AG04449 (cell line): ENCODE results near the gene RHBDF2.
"Not testable (repeated sequence)": the region's sequence is repeated elsewhere in the genome, so short reads cannot be mapped to it uniquely, and the experiment has no call there.

ENCODE experiments used
- CTCF ChIA-PET: fragments of 350-600 bp; formaldehyde crosslinking; extraction: SDS; loops from one replicate; lab custom pipeline; 2021; ENCODE audit warnings: antibody characterized with exemption; lab: Yijun Ruan, JAX
- POLR2A ChIA-PET: fragments of 400-600, 350-600 bp; formaldehyde crosslinking; extraction: SDS; loops from one replicate; lab custom pipeline; 2020; ENCODE audit warnings: antibody characterized with exemption, inconsistent platforms; lab: Yijun Ruan, JAX
- DNase-seq: peaks from one replicate; pipeline ENCODE4 v3.0.0-alpha.2; 2010; ENCODE audit warnings: low read depth, low spot score
- H3K4me3 ChIP-seq: 2 replicates; pipeline ENCODE4 v1.5.1; 2011; ENCODE audit warnings: low read depth, mild to moderate bottlenecking, control low read depth, low read length
- CTCF ChIP-seq: IDR thresholded peaks from one replicate; pipeline ENCODE4 v1.5.1; 2011; ENCODE audit warnings: mild to moderate bottlenecking, moderate library complexity, low read length, control low read depth, inconsistent platforms; ENCODE audit not compliant: insufficient read depth; ENCODE audit errors: missing control alignments

Gene RHBDF2

DNA sequence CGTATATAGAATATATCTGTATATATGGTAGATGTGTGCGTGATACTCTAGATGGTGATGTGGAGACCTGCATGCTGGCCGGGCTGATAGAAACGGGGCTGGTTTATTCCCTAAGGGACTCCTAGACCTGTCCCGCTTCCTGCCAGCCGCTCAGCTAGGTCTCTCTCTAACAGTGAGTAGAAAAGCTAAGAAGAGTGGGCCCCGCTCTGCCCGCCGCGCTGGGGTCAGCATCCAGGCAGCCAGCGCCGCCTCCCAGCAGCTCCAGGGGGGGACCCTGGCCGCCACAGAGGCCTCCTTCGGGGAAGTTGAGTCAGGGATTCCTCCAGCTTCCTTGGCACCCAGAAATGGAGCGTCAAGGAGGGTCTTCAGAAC lies 26.9 kb upstream of the RHBDF2 start:
- POLR2A ChIA-PET = interaction anchor here (0.5 to 1.1 kb wide), 2 partner anchors 18 to 66 kb away, joined by 3 read pairs; no protein-coding TSS in a partner anchor

DNA sequence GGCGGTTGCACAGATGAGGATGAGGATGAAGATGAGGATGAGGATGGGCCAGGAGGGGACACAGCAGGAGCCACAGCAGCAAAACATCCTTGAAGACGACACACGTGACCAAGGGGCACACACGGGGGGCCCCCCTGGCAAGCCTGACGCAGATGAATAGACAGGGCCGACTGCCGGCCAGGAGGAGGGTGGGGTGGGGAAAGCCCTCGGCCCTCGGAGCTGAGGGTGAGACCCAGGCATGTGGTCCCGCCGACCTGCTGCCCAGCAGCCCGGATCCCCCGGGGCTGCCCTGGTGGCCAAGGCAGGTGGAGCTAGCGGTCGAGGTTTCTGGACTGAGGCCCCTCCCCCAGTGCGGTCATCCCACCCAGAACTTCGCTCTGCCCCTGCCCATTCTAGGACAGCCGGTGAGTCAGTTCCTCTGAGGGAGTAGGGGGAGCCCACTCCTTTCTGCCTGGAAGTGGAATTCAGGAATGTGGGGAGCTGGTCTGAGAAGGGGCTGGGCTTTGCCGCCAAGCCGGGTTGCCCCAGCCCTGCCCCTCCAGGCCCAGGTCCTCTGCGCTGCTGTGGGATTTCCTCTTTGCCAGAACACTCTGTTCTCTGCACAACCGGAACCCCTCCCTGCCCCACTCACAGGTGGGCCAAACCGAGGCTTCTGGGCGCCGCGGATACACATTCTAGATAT lies 26.3 kb upstream of the RHBDF2 start:
- TF ChIP-seq CTCF = no peak
- POLR2A ChIA-PET = interaction anchor here (0.5 to 1.1 kb wide), 2 partner anchors 19 to 65 kb away, joined by 3 read pairs; no protein-coding TSS in a partner anchor
- no peak for DNase-seq
- no peak overlapping the region for H3K4me3 ChIP-seq
- CTCF ChIA-PET = interaction anchor here (1.0 to 4.7 kb wide), 13 partner anchors 8 to 187 kb away, joined by 3 to 46 read pairs (median 8); partner anchors contain the start of gene PRCD

More for the DNA sequence above, 26.9 kb upstream of the RHBDF2 start:
- no peak for DNase-seq
- CTCF ChIA-PET = interaction anchor here (1.0 to 4.7 kb wide), 15 partner anchors 8 to 186 kb away, joined by 3 to 46 read pairs (median 8); partner anchors contain the start of gene PRCD
- no peak overlapping the region for H3K4me3 ChIP-seq
- no peak for TF ChIP-seq CTCF

- POLR2A ChIA-PET = interaction anchor here (1.1 kb wide), 1 partner anchor 19 kb away, joined by 3 read pairs; no protein-coding TSS in a partner anchor
- CTCF ChIA-PET = interaction anchor here (1.5 to 4.7 kb wide), 8 partner anchors 9 to 187 kb away, joined by 3 to 46 read pairs (median 9); partner anchors contain the start of gene PRCD
- H3K4me3 ChIP-seq, DNase-seq: not testable (repeated sequence)
Measured at GRCh38 chr17:76527016-76527415, 25.8 kb upstream of the RHBDF2 start.

GRCh38 chr17:76525513-76525833 lies 24.2 kb upstream of the RHBDF2 start:
- CTCF ChIA-PET = interaction anchor here (1.2 to 8.2 kb wide), 4 partner anchors 17 to 189 kb away, joined by 3 to 180 read pairs (median 86); partner anchors contain the start of genes CYGB and PRCD
- POLR2A ChIA-PET, H3K4me3 ChIP-seq, DNase-seq: not testable (repeated sequence)

DNA sequence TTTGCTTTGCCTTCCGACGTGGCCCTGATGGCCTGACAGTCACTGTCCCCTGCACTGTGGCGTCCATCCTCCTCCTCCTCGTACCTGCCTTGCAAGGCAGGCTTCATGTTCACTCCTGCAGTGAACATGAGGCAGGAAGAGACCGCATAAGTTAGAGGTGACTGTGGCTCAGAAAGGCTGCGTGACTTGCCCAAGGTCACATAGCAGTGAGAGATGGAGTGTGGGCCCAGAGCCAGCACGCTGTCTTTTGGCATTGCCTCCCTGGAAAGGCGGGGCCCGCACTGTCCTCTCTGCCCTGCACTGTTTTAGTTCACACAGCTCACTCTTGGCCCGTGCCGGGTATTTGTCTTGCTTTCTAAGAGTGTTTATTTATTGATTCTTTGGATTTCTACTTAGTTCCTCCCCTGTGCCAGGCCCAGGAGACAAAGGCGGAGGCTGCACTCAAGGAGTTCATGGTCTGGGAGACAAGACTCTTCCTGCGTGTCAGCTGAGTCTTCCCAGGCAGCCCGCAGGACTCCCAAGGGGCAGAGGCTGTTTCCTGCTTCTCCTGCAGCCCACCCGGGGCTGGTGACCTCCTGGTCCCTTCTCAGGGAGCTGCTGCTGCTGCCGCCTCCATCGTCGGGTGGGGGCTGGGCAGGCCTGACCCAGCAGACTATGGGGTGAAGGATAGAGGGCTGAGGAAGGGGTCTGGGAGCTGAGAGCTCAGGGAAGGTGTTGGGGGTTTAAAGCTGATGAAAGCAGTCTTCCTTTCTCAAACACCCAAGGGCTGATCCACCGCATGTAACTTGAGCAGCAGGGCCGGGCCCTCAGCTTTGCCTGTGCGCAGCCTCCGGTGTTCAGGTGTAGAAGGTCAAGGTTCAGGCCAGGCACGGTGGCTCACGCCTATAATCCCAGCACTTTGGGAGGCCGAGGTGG lies 23.6 kb upstream of the RHBDF2 start:
- POLR2A ChIA-PET = no interaction called here

More for the DNA sequence above, 23.6 kb upstream of the RHBDF2 start:
- DNase-seq = no peak
- H3K4me3 ChIP-seq = no peak overlapping the region
- CTCF ChIA-PET = interaction anchor here (0.8 to 8.2 kb wide), 13 partner anchors 9 to 189 kb away, joined by 3 to 180 read pairs (median 16); partner anchors contain the start of genes AANAT, CYGB and PRCD
- no peak for TF ChIP-seq CTCF
